ENCODE results near the gene ERMN.

ERMN gene

DNA sequence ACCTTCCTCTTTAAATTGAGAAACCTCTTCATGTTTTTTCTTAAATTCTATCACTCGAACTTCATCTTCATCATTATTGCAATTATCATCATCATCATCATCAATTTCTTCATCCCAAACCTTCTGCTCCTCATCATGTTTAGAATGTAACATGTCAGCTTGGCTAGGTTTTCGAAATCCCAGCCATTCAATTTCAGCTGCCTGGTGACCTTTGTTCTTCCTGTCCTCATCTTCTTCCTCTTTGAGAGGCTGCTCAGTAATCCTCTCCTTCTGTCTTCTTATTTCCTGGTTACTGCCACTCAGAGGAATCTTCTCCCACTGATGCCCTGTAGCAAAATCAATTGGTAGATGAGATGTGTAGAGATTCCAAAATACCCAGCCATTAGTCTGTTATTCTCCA is 4.2 kb downstream of the ERMN start:
- Histone ChIP-seq H3K27me3 (no peaks in the 10 kb centered on the region), H3K9me3 (no peaks in the 10 kb centered on the region), H3K36me3 (no peaks in the 10 kb centered on the region), H3K4me3 (ENCODE audit: low read depth in 1 of 2, low read length in 1 of 2) (no peak overlapping the region), H3K27ac (peak overlapping the region; percentile 63), H3K4me1 (ENCODE audit: control insufficient read depth in 1 of 2, insufficient read depth in 1 of 2, low read depth in 1 of 2, low read length in 1 of 2) (peaks cover 9 to 18% of the 10 kb centered on the region in 2 experiments)
- TF ChIP-seq, protein P1, sequence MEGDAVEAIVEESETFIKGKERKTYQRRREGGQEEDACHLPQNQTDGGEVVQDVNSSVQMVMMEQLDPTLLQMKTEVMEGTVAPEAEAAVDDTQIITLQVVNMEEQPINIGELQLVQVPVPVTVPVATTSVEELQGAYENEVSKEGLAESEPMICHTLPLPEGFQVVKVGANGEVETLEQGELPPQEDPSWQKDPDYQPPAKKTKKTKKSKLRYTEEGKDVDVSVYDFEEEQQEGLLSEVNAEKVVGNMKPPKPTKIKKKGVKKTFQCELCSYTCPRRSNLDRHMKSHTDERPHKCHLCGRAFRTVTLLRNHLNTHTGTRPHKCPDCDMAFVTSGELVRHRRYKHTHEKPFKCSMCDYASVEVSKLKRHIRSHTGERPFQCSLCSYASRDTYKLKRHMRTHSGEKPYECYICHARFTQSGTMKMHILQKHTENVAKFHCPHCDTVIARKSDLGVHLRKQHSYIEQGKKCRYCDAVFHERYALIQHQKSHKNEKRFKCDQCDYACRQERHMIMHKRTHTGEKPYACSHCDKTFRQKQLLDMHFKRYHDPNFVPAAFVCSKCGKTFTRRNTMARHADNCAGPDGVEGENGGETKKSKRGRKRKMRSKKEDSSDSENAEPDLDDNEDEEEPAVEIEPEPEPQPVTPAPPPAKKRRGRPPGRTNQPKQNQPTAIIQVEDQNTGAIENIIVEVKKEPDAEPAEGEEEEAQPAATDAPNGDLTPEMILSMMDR (IDR thresholded peaks at IDR 0.05) = no peak

DNA sequence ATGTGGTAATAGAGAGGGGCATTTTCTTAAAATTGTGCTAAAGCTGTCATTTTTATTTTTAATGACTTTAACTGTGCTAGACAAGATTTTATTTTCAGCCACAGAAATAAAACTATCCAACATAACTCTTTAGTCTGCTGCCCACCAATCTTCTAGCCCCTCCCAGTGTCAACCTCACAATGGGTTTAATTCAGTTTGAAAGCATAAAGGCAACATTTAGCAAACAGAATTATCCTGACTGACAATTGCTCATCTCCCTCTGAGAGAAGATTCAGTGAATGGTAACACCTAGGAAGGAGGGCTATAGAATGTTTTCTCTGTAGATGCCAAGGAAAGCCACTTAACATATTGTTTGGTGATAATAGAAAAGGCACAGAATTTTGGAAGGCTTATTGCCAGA is 5.2 kb downstream of the ERMN start:
- TF ChIP-seq, protein P1 (IDR thresholded peaks at IDR 0.05) = no peak

DNA sequence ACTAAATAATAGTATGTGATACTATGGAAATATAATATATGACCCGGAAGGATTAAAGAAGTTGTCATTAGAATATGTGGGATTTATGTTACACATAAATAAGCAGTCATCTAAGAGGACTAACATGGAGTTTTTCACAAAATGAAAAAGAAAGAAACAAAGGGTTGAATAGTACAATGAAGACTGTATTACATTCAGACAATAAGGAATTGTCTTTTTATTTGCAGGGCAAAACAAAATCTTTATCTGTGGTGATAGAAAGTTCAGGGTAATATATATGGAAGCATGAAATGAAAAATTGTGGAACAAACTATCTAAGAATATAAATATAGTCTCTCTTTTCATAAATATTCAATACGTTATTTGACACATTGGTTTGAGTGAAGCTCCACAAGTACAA is 5.8 kb downstream of the ERMN start:
- TF ChIP-seq, protein P1 (IDR thresholded peaks at IDR 0.05) = no peak
- Histone ChIP-seq H3K4me3 (ENCODE audit: low read depth in 1 of 2, low read length in 1 of 2) (no peak overlapping the region), H3K4me1 (ENCODE audit: control insufficient read depth in 1 of 2, insufficient read depth in 1 of 2, low read depth in 1 of 2, low read length in 1 of 2) (peaks cover 9 to 18% of the 10 kb centered on the region in 2 experiments), H3K27me3 (no peaks in the 10 kb centered on the region), H3K9me3 (no peaks in the 10 kb centered on the region), H3K27ac (no peak overlapping the region), H3K36me3 (no peaks in the 10 kb centered on the region)

More for the DNA sequence above, 5.2 kb downstream of the ERMN start:
- Histone ChIP-seq H3K27ac (no peak overlapping the region), H3K4me3 (ENCODE audit: low read depth in 1 of 2, low read length in 1 of 2) (no peak overlapping the region), H3K4me1 (ENCODE audit: control insufficient read depth in 1 of 2, insufficient read depth in 1 of 2, low read depth in 1 of 2, low read length in 1 of 2) (peaks cover 9 to 18% of the 10 kb centered on the region in 2 experiments), H3K36me3 (no peaks in the 10 kb centered on the region), H3K27me3 (no peaks in the 10 kb centered on the region), H3K9me3 (no peaks in the 10 kb centered on the region)

DNA sequence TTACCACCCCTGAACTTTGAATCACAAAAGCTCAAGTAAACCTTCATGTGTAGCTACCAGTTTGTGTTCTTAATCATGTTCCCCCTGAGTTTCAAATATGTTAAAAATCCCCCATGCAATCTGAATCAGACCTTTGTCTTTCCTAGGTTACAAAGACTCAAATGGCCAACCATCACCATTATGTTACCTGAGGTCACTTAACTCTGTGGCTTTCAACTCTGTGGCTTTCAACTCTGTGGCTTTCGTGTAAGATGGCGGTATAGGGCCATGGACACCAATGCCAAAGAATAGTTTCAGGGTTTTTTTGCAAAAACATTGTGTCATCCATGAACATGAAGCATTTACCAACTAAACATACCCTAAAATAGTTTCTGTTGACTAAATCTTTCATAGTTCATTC is 6.7 kb downstream of the ERMN start:
- Histone ChIP-seq H3K27me3 (no peaks in the 10 kb centered on the region), H3K36me3 (no peaks in the 10 kb centered on the region), H3K4me3 (ENCODE audit: low read depth in 1 of 2, low read length in 1 of 2) (no peak overlapping the region), H3K9me3 (no peaks in the 10 kb centered on the region), H3K27ac (no peak overlapping the region), H3K4me1 (ENCODE audit: control insufficient read depth in 1 of 2, insufficient read depth in 1 of 2, low read depth in 1 of 2, low read length in 1 of 2) (peaks cover 9 to 18% of the 10 kb centered on the region in 2 experiments)
- TF ChIP-seq, protein P1 (IDR thresholded peaks at IDR 0.05) = no peak

DNA sequence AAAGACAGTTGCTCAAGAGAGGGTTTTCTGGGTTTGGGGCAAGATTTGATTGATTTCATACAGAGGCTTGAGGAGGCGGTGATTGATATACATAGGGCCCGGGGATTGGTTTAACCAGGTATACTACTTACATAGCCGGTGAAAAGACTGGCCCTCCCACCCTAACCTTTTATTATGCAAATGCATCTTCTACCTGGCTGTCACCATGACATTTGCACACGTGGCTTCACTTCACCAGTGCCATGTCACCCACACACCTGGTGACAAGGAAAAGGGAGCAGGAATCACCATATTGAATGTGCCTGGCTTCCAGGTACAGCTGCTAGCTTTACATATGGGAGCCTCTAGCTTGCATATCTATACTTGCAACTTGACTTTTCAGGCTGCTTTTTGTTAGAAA is 9.7 kb downstream of the ERMN start:
- Histone ChIP-seq H3K4me3 (ENCODE audit: low read depth in 1 of 2, low read length in 1 of 2) (no peak overlapping the region), H3K36me3 (no peaks in the 10 kb centered on the region), H3K9me3 (no peaks in the 10 kb centered on the region), H3K27ac (no peak overlapping the region), H3K27me3 (no peaks in the 10 kb centered on the region), H3K4me1 (ENCODE audit: control insufficient read depth in 1 of 2, insufficient read depth in 1 of 2, low read depth in 1 of 2, low read length in 1 of 2) (peaks cover 0 to 4% of the 10 kb centered on the region in 2 experiments)
- TF ChIP-seq, protein P1 (IDR thresholded peaks at IDR 0.05) = no peak

All from neutrophil (primary cell).